Measurements from ENCODE around the gene NOS3. TPM values are rescaled to one million over a fixed set of nuclear protein-coding genes. Genes with fewer than 3 reads are reported as not detected.
A peak's percentile ranks its signal among the peaks of the same experiment; 100 is the strongest.

NOS3 gene
- total and polyA plus RNA-seq, 2 of the 13 experiments (the other 11 are each of a cell fraction or from before 2014, with no cell fraction given), result 3.7 to 7.5 TPM

- TF ChIP-seq ZBED4 (CRISPR knock-in tag; IDR thresholded peaks at IDR 0.05; ENCODE audit: borderline replicate concordance) (peak; percentile 12; the same call in 1 of the 2 replicates), ARID2 (CRISPR knock-in tag; IDR thresholded peaks at IDR 0.05; ENCODE audit: borderline replicate concordance) (no peak), ZNF256 (CRISPR knock-in tag; conservative IDR thresholded peaks at IDR 0.05) (no peak; the same call in 1 of the 2 replicates), ZBTB20 (CRISPR knock-in tag; IDR thresholded peaks at IDR 0.05; ENCODE audit: borderline replicate concordance, low read depth) (no peak), ZNF549 (CRISPR knock-in tag; IDR thresholded peaks at IDR 0.05) (no peak), ZBTB38 (CRISPR knock-in tag; IDR thresholded peaks at IDR 0.05) (peak; percentile 80; the same call in 1 of the 2 replicates), ZSCAN29 (CRISPR knock-in tag; conservative IDR thresholded peaks at IDR 0.05) (no peak), NCOA5 (CRISPR knock-in tag; IDR thresholded peaks at IDR 0.05) (no peak), MIER3 (CRISPR knock-in tag; IDR thresholded peaks at IDR 0.05; ENCODE audit: borderline replicate concordance) (peak; percentile 70; the same call in 1 of the 2 replicates), NR2F2 (IDR thresholded peaks at IDR 0.05; ENCODE audit: borderline replicate concordance, low read depth) (no peak), ZNF235 (CRISPR knock-in tag; IDR thresholded peaks at IDR 0.05; ENCODE audit: borderline replicate concordance) (no peak; the same call in 1 of the 2 replicates), GABPB1 (CRISPR knock-in tag; IDR thresholded peaks at IDR 0.05) (peak; percentile 90), ATF7-NPFF (CRISPR knock-in tag; IDR thresholded peaks at IDR 0.05; ENCODE audit: low read depth) (peak; percentile 47; the same call in 1 of the 2 replicates), ZNF18 (CRISPR knock-in tag; IDR thresholded peaks at IDR 0.05; ENCODE audit: insufficient replicate concordance) (no peak), ZNF274 (CRISPR knock-in tag; IDR thresholded peaks at IDR 0.05) (peak; percentile 16; the same call in 1 of the 2 replicates), SYNCRIP (IDR thresholded peaks at IDR 0.05; ENCODE audit: insufficient read depth, low read depth, low read length) (no peak), NR3C1 (CRISPR knock-in tag; IDR thresholded peaks at IDR 0.05) (no peak), HMGXB4 (CRISPR knock-in tag; IDR thresholded peaks at IDR 0.05; ENCODE audit: borderline replicate concordance in 1 of 2, low read depth in 1 of 2) (peak in 1 of 2 experiments; percentile 76; a peak in 1 of 4 replicates), NR0B2 (CRISPR knock-in tag; IDR thresholded peaks at IDR 0.05) (peak; percentile 48; the same call in 1 of the 2 replicates), ZBTB7A (CRISPR knock-in tag; IDR thresholded peaks at IDR 0.05) (no peak), JUNB (CRISPR knock-in tag; IDR thresholded peaks at IDR 0.05; ENCODE audit: borderline replicate concordance) (no peak)
These were observed 37.5 kb downstream of the NOS3 start, which contains the start of gene ABCB8 (continued) for GRCh38 chr7:151028131-151028947.
